Epithelial cell of prostate (primary cell): ENCODE data around the gene IL4I1.

Experiments used
- DNase-seq: peaks from one replicate; pipeline ENCODE4 v3.0.0-alpha.2; 2011; ENCODE audit warnings: low read depth, low spot score
- H3K27ac ChIP-seq: fragments of 450-650 bp; 2 replicates; pipeline ENCODE4 v1.5.1; 2017; ENCODE audit warnings: mild to moderate bottlenecking

IL4I1 gene

GRCh38 chr19:49881672-49882394, 14.9 kb downstream of the IL4I1 start:
- H3K27ac ChIP-seq = no peak overlapping the region
- no peak for DNase-seq

DNA sequence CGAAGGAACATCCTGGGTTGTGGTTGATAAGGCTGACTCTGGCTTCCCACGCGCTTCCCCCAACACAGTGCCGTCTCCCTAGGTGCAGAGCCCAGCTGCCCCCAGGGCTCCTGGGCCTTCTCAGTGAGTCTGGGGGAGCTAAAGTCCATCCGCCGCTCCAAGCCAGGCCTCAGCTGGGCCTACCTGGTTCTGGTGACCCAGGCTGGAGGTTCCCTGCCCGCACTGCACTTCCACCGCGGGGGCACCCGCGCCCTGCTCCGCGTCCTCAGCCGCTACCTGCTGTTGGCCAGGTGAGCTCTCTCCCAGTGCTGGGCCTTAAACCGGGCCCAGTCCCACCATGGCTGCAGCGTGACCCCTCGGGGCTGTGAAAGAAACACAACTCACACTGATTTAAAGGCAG, 15.5 kb downstream of the IL4I1 start:
- DNase-seq = no peak
- no peak overlapping the region for H3K27ac ChIP-seq

DNA sequence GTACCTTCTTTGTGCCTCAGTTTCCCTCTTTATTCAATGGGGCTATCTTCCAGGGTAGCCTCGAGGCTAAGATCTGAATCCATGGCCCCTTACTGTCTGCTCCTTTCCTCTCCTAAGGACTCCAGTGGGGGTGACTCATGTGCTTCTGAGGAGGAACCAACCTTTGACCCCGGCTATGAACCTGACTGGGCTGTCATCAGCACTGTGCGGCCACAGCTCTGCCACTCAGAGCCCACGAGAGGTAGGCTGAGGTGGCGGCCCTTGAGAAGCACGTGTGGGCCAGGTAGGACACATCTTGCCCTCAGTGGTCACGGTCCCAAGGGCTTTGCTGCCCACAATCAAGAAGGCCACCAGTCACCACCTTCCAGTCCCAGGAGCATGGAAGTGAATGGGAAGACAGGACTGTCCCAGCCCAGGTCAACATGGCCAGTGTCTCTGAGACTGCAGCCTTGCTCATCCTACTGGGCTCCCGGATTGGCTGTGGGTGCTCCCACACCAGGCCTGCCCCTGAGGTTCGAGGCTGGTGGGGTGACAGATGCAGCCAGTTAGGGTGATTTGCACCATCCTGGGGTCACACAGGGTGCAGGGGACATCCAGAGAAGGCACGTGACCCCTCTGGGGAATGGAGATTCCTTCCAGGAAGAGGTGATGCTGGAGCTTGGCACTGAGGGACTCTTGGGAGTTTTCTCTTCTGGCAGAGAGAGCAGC, 16.4 kb downstream of the IL4I1 start:
- DNase-seq = no peak
- no peak overlapping the region for H3K27ac ChIP-seq

- H3K27ac ChIP-seq = no peak overlapping the region
- no peak for DNase-seq
Measured at GRCh38 chr19:49879243-49879963, 17.3 kb downstream of the IL4I1 start.

DNA sequence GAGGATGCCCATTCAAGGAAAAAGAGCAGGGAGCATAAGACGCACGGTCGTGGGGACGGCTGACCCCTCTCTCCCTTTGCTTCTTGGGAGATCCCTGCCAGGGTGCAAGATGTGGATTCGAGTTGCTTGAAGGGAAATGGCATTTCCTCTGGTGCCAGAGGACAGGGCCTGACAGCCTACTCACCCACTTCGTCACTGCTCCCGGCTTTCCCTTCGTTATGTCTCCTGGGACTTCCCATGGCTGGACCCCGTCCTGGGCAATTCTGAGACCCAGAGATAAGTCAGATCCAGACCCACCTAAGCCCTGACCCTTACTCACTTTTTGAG, 18.0 kb downstream of the IL4I1 start:
- H3K27ac ChIP-seq = no peak overlapping the region
- DNase-seq = no peak

GRCh38 chr19:49877879-49878743, 18.6 kb downstream of the IL4I1 start:
- H3K27ac ChIP-seq = peak overlapping the region; percentile 94

DNA sequence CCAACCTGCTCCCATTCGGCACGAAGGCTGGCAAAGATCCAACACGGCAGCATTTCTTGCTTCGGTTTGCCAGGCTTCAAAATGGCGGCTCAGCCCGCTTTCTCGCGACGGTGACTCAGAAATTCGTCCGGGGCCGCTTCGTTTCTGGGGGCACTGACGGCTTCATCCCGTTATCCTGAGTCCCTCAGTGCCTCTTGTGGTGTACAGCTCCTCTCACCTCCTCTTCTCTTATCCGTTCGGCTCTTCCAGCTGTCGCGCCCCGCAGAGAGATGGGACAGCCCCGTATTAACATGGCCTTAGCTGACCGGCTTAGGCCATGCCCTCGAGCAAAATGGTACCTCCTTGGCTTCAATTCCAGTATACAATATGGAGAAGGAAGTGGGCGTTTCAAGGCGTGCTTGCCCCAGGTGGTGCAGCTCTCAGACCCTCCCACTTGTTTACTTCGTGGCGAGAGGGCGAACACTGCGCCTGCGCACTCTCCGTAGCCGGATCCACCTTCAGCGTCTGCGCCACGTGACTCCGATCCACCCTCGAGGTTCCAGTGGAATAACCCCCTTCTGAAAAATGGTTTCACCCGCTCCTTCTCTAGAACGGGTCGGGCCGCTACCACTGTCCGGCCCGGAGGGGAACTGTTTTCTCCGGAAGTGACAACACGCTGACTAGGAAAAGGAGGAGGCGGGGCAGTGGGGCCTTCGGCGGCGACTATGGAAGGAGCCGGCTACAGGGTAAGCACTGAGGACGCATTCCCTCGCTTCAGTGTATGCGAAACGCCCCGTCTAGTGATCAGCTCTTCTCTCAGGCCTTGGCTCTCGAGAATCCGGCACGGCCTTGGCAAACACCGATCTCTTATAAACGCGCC, 19.4 kb downstream of the IL4I1 start, which contains the start of the genes AKT1S1 and TBC1D17:
Gene AKT1S1, minus strand, starts transcription at position 336 of the 859 bp plus-strand sequence. CDS start 4,060 bp downstream, outside the sequence.
Gene TBC1D17, plus strand, starts transcription at position 683 of the 859 bp plus-strand sequence. Its CDS starts 22 bp downstream, at position 705.
- peak; percentile 100 for DNase-seq

More at GRCh38 chr19:49877879-49878743, 18.6 kb downstream of the IL4I1 start:
- peak; percentile 80 for DNase-seq

DNA sequence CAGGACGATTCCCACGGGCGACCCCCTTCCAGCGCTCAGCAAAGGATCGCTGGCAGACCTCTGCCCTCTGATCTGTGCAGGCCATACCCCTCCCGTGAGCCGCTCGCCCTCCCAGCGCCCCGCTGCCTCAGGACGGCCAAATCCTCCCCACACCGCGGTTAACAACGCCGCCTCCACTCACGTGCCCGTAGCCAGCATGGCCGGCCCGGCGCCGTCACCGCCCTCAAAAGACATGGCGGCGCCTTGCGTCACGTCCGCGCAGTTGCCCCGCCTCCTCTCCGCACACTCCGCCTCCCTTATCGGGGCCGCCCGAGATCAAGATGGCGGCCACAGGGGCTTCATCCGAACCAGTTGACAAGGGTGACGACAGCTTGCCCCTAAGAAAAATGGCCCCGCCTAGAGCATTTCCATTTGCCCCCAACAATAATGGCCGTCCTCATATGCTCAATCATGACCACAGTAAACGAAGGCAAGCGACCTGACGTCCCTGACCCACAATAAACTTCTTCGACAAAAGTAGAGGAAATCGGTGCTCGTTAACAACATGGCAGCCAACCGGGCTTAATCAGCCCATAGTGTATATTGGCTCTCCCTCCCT, 20.2 kb downstream of the IL4I1 start:
- peak overlapping the region; percentile 94 for H3K27ac ChIP-seq
- DNase-seq = peak; percentile 95

More for the DNA sequence above, 19.4 kb downstream of the IL4I1 start, which contains the start of the genes AKT1S1 and TBC1D17:
- H3K27ac ChIP-seq = peak within 1 kb of the TSS; percentile 94

- no peak for DNase-seq
- peak overlapping the region; percentile 94 for H3K27ac ChIP-seq
Measured at GRCh38 chr19:49875857-49876421, 20.7 kb downstream of the IL4I1 start.

DNA sequence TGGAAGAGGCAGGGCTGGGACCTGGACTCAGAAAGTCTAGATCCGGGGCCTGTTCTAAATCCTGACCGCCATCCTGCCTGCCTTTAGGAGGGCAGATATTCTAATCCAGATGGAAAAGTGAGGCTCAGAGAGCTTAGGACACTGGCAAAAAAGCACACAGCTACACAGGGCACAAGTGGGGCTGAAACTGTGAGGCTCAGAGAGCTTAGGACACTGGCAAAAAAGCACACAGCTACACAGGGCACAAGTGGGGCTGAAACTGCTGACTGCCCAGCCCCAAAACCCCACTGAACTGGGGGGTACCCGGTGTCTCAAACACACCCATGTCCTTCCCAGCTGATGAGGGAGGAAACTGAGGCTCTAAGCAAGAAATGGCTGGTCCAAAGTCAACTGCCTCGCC, 21.5 kb downstream of the IL4I1 start:
- H3K27ac ChIP-seq = peak overlapping the region; percentile 94
- no peak for DNase-seq

- H3K27ac ChIP-seq = peak overlapping the region; percentile 94
- peak; percentile 24 for DNase-seq
Measured at GRCh38 chr19:49874503-49875157, 22.1 kb downstream of the IL4I1 start.

DNA sequence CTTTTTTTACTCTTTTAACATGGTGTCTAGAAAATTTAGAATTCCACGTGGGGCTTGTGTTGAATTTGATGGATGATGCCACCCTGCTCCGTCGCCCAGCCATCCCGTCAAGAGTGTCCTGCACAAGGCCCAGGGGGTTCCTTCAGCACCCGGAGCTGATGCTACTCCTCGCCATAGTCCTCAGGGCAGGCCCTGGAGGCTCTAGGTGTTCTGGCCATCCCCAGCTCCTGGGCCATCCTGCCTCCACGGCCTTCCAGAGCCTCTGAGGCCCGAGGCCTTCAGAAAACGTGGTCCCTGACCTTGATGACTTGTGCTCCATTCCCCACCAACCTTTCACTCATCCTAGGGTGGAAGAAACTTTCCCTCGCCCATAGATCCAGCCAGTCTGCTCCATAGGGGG, 22.9 kb downstream of the IL4I1 start:
- H3K27ac ChIP-seq = no peak overlapping the region
- no peak for DNase-seq

DNA sequence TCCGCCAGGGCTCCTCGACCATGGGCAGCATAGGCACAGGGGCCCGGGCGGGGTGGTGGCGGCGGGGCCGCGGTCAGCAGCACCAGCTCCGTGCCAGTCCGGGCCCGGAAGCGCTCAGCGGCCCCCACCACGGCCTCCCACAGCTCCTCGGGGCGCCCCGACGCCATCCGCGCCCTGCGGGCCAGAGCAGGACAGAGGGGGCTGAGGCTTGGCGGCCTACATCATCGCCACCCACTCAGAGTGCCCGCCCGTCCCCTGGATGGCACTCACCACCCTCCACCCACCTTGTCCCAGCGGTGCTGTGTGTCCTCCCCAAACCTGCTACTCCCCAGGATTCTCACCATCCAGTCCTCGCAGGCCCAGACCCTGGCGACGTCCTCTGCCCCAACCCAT, 23.6 kb downstream of the IL4I1 start:
- no peak for DNase-seq
- H3K27ac ChIP-seq = no peak overlapping the region

GRCh38 chr19:49872245-49873128, 24.2 kb downstream of the IL4I1 start:
- H3K27ac ChIP-seq = no peak overlapping the region
- no peak for DNase-seq

DNA sequence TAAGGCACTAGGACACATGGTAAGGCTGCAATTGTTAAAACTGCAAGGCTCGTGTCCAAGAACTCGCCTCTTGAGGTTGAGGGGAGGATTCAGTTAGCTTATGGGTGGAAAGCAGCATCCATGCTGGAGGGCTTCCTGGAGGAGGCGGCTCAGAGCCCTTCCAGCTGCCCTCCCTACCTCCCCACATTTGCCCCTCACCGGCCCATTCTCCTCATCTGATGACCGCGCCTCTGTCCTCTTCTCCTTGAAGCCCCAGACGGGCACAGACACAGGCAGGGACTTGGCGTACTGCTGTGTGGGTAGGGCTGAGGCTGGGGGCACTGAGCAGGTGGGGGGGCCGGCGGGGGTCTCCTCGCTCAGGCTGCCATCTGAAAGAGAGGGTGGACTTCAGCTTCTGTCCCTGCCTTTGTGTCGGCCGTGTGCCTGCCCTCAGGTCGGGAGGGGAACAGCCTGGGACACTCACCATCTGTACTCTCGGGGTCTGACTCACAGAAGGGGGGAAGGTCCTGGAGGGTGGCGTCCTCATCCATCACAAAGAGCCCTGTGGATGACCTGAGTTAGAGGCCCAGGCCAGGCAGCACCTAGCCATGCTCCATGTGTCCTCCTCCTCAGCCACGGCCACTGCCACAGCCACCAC, 25.2 kb downstream of the IL4I1 start:
- DNase-seq = no peak
- H3K27ac ChIP-seq = no peak overlapping the region

DNA sequence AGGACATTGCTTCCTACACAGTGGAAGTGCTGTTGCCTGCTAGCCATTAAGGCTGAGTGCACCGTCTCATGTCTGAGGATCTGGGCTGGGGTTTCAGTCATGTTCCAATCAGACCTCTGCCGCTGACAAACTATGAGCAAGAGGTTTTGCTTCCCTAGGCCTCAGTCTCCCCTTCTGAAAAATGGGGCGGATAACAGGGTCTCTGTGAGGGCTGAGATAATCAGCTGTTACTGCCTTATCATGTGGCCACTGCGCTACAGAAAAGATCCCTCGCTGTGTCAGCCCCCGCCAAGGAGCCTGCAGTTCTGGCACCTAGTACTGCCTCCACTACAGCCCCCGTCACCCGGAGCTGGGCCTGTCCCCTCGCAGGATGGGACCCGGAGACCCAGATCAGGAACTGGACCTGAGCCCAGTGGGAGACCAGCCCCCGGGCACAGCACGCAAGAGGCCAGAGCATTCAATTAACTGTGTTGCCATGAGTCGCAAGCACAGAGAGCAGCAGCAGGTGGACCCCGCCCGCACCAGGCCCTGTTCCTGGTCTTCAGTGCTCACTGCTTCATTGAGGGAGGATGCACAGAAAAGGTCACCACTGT, 26.3 kb downstream of the IL4I1 start:
- DNase-seq = no peak
- H3K27ac ChIP-seq = peak overlapping the region; percentile 93
